HepG2 (cell line): ENCODE data around the gene VAPA. TPM values are rescaled to one million over a fixed set of nuclear protein-coding genes. Genes with fewer than 3 reads are reported as not detected.

Source experiments
- HDAC1 ChIP-seq: sonication (generic); formaldehyde crosslinking; IDR thresholded peaks from 2 replicates; pipeline ENCODE4 v1.5.1; 2020; ENCODE audit warnings: mild to moderate bottlenecking, missing genetic modification reagents
- HNRNPL ChIP-seq: fragments of 200-400 bp; formaldehyde crosslinking; IDR thresholded peaks from 2 replicates; pipeline ENCODE4 v1.6.1; 2017; ENCODE audit warnings: mild to moderate bottlenecking, low read depth, low read length
- JARID2 ChIP-seq: sonication (generic); formaldehyde crosslinking; IDR thresholded peaks from 2 replicates; pipeline ENCODE4 v1.8.1; 2023; ENCODE audit warnings: missing genetic modification reagents, inconsistent platforms; ENCODE audit not compliant: insufficient replicate concordance
- NCOR1 ChIP-seq: fragments of 200-600 bp; sonication (generic); IDR thresholded peaks from 2 replicates; pipeline ENCODE4 v1.7.0; 2017; ENCODE audit warnings: antibody characterized with exemption, low read length, borderline replicate concordance
- NR2F1 ChIP-seq, 2 experiments: fragments of 450-650 bp in 1 of 2; formaldehyde crosslinking in 1 of 2; IDR thresholded peaks; 2 replicates each; pipeline versions ENCODE4 v1.5.0 to v1.6.1; 2016 to 2020; ENCODE audit warnings: mild to moderate bottlenecking in 1 of 2, missing compliant biosample characterization in 1 of 2, missing genetic modification reagents in 1 of 2, moderate library complexity in 1 of 2
- TEAD3 ChIP-seq: optimal IDR thresholded peaks from 2 replicates; pipeline ENCODE3; 2016; ENCODE audit warnings: borderline replicate concordance
- ZKSCAN5 ChIP-seq: sonication (generic); formaldehyde crosslinking; IDR thresholded peaks from 2 replicates; pipeline ENCODE4 v1.5.1; 2020; ENCODE audit warnings: mild to moderate bottlenecking, missing genetic modification reagents
- ZNF3 ChIP-seq: IDR thresholded peaks from 2 replicates; pipeline ENCODE4 v1.7.0; 2017; ENCODE audit warnings: inconsistent platforms
- ZNF350 ChIP-seq: sonication (generic); formaldehyde crosslinking; IDR thresholded peaks from 2 replicates; pipeline ENCODE4 v1.4.0; 2020; ENCODE audit warnings: mild to moderate bottlenecking, low read depth, missing genetic modification reagents, borderline replicate concordance
- ZNF510 ChIP-seq: sonication (generic); formaldehyde crosslinking; IDR thresholded peaks from 2 replicates; pipeline ENCODE4 v1.4.0; 2020; ENCODE audit warnings: low read depth, mild to moderate bottlenecking, missing genetic modification reagents
- polyA plus RNA-seq, 8 experiments: library from polyadenylated mRNA; depleted of rRNA in 3 of 8; stranded (reverse) in 7 of 8; unstranded in 1 of 8; fragments of >200 nt; fragmentation: Illumina TruSeq in 4 of 8; extraction: Trizol in 4 of 8; gene quantifications; 2 replicates each; pipeline versions ENCODE4 v1.2.1 to v1.2.3, GENCODE V29; 2011 to 2016; ENCODE audit warnings: low read depth in 4 of 8, missing spikeins in 1 of 8, mixed read lengths in 1 of 8; ENCODE audit not compliant: insufficient read depth in 1 of 8
- total RNA-seq, 5 experiments: library from RNA; depleted of rRNA; stranded (reverse); fragments of >200 nt; fragmentation: Illumina TruSeq; extraction: Trizol; gene quantifications; 2 replicates each; pipeline ENCODE4 v1.2.3, GENCODE V29; 2016; ENCODE audit warnings: low read depth in 1 of 5
- TF ChIP-seq, protein P1 (sequence below): sonication (generic); formaldehyde crosslinking; IDR thresholded peaks from 2 replicates; pipeline ENCODE4 v1.8.1; 2023; ENCODE audit warnings: mild to moderate bottlenecking, inconsistent platforms, moderate library complexity, missing genetic modification reagents, borderline replicate concordance
- TF ChIP-seq, protein P2 (sequence below): sonication (generic); formaldehyde crosslinking; IDR thresholded peaks from 2 replicates; pipeline ENCODE4 v1.4.0; 2020; ENCODE audit warnings: missing genetic modification reagents
- TF ChIP-seq, protein P3 (sequence below): sonication (generic); formaldehyde crosslinking; IDR thresholded peaks from 2 replicates; pipeline ENCODE4 v1.4.0; 2020; ENCODE audit warnings: missing genetic modification reagents, borderline replicate concordance
- TF ChIP-seq, protein P4 (sequence below): sonication (generic); formaldehyde crosslinking; IDR thresholded peaks from 2 replicates; pipeline ENCODE4 v1.8.0; 2022; ENCODE audit warnings: mild to moderate bottlenecking, missing genetic modification reagents, borderline replicate concordance
- TF ChIP-seq, protein P5 (sequence below): sonication (generic); formaldehyde crosslinking; IDR thresholded peaks from 2 replicates; pipeline ENCODE4 v1.5.1; 2020; ENCODE audit warnings: mild to moderate bottlenecking, missing genetic modification reagents, moderate library complexity
- TF ChIP-seq, protein P6 (sequence below): conservative IDR thresholded peaks from 2 replicates; pipeline ENCODE4 v1.6.1; 2018; ENCODE audit warnings: missing genetic modification reagents

Gene VAPA
- total and polyA plus RNA-seq, 2 of the 13 experiments (the other 11 are each of a cell fraction or from before 2014, with no cell fraction given), result 167 to 294 TPM

DNA sequence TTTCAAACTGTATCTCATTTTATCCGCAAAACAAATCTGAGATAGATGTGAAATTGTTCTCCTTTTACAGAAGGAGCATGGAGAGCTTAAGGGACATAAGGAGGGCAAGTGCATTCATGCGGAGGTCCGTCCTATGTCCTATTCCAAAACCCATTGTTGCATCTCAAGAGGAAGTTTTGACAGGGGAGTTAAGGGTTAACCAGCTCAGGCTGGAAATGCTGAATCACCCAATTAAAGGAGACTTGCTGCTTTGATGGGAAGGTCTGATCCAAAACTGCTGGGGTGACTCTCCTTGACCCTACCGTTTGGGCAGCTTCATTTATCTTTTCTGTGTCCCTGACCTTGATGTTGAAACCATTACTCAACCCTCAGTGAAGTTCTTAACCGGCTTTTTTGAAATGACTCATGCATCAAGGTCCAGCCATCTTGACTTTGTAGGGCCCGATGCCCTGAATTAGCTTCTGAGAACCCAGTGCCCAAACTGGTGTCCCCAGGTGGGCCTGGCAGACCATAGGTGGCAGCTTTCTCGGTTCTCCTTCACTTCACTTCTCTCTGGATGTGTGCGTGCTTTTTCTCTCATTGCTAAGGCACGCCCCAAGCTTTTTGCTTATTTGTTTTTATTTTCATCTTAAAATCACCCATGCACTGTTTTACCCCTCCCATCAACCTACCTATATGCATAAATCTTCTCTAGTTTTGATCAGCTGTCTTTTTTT, 43.9 kb upstream of the VAPA start (continued):
- TF ChIP-seq ZNF350 (CRISPR knock-in tag) (0 out of 2 replicates have a peak, but pooled peaks have one; percentile 26), HDAC1 (CRISPR knock-in tag) (0 out of 2 replicates have a peak, but pooled peaks have one; percentile 46), ZNF510 (CRISPR knock-in tag) (0 out of 2 replicates have a peak, but pooled peaks have one; percentile 25), HNRNPL (no peak), TEAD3 (peak; percentile 73), NCOR1 (peak; percentile 82; the same call in 1 of the 2 replicates), ZKSCAN5 (CRISPR knock-in tag) (no peak), NR2F1 (CRISPR knock-in tag; IDR thresholded peaks at IDR 0.05) (peak; percentile 97), JARID2 (no peak), ZNF3 (CRISPR knock-in tag) (0 out of 2 replicates have a peak, but pooled peaks have one; percentile 24)
- TF ChIP-seq, protein P1, sequence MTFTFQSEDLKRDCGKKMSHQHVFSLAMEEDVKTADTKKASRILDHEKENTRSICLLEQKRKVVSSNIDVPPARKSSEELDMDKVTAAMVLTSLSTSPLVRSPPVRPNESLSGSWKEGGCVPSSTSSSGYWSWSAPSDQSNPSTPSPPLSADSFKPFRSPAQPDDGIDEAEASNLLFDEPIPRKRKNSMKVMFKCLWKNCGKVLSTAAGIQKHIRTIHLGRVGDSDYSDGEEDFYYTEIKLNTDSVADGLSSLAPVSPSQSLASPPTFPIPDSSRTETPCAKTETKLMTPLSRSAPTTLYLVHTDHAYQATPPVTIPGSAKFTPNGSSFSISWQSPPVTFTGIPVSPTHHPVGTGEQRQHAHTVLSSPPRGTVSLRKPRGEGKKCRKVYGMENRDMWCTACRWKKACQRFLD (CRISPR knock-in tag), result no peak
- TF ChIP-seq, protein P2, sequence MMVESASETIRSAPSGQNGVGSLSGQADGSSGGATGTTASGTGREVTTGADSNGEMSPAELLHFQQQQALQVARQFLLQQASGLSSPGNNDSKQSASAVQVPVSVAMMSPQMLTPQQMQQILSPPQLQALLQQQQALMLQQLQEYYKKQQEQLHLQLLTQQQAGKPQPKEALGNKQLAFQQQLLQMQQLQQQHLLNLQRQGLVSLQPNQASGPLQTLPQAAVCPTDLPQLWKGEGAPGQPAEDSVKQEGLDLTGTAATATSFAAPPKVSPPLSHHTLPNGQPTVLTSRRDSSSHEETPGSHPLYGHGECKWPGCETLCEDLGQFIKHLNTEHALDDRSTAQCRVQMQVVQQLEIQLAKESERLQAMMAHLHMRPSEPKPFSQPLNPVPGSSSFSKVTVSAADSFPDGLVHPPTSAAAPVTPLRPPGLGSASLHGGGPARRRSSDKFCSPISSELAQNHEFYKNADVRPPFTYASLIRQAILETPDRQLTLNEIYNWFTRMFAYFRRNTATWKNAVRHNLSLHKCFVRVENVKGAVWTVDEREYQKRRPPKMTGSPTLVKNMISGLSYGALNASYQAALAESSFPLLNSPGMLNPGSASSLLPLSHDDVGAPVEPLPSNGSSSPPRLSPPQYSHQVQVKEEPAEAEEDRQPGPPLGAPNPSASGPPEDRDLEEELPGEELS (CRISPR knock-in tag), result peak; percentile 69
- TF ChIP-seq, protein P3, sequence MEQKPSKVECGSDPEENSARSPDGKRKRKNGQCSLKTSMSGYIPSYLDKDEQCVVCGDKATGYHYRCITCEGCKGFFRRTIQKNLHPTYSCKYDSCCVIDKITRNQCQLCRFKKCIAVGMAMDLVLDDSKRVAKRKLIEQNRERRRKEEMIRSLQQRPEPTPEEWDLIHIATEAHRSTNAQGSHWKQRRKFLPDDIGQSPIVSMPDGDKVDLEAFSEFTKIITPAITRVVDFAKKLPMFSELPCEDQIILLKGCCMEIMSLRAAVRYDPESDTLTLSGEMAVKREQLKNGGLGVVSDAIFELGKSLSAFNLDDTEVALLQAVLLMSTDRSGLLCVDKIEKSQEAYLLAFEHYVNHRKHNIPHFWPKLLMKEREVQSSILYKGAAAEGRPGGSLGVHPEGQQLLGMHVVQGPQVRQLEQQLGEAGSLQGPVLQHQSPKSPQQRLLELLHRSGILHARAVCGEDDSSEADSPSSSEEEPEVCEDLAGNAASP, result peak; percentile 89
- TF ChIP-seq, protein P4, sequence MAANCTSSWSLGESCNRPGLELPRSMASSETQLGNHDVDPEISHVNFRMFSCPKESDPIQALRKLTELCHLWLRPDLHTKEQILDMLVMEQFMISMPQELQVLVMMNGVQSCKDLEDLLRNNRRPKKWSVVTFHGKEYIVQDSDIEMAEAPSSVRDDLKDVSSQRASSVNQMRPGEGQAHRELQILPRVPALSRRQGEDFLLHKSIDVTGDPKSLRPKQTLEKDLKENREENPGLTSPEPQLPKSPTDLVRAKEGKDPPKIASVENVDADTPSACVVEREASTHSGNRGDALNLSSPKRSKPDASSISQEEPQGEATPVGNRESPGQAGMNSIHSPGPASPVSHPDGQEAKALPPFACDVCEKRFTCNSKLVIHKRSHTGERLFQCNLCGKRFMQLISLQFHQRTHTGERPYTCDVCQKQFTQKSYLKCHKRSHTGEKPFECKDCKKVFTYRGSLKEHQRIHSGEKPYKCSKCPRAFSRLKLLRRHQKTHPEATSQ, result no peak
- TF ChIP-seq, protein P5, sequence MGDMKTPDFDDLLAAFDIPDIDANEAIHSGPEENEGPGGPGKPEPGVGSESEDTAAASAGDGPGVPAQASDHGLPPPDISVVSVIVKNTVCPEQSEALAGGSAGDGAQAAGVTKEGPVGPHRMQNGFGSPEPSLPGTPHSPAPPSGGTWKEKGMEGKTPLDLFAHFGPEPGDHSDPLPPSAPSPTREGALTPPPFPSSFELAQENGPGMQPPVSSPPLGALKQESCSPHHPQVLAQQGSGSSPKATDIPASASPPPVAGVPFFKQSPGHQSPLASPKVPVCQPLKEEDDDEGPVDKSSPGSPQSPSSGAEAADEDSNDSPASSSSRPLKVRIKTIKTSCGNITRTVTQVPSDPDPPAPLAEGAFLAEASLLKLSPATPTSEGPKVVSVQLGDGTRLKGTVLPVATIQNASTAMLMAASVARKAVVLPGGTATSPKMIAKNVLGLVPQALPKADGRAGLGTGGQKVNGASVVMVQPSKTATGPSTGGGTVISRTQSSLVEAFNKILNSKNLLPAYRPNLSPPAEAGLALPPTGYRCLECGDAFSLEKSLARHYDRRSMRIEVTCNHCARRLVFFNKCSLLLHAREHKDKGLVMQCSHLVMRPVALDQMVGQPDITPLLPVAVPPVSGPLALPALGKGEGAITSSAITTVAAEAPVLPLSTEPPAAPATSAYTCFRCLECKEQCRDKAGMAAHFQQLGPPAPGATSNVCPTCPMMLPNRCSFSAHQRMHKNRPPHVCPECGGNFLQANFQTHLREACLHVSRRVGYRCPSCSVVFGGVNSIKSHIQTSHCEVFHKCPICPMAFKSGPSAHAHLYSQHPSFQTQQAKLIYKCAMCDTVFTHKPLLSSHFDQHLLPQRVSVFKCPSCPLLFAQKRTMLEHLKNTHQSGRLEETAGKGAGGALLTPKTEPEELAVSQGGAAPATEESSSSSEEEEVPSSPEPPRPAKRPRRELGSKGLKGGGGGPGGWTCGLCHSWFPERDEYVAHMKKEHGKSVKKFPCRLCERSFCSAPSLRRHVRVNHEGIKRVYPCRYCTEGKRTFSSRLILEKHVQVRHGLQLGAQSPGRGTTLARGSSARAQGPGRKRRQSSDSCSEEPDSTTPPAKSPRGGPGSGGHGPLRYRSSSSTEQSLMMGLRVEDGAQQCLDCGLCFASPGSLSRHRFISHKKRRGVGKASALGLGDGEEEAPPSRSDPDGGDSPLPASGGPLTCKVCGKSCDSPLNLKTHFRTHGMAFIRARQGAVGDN (CRISPR knock-in tag), result no peak
- TF ChIP-seq, protein P6, sequence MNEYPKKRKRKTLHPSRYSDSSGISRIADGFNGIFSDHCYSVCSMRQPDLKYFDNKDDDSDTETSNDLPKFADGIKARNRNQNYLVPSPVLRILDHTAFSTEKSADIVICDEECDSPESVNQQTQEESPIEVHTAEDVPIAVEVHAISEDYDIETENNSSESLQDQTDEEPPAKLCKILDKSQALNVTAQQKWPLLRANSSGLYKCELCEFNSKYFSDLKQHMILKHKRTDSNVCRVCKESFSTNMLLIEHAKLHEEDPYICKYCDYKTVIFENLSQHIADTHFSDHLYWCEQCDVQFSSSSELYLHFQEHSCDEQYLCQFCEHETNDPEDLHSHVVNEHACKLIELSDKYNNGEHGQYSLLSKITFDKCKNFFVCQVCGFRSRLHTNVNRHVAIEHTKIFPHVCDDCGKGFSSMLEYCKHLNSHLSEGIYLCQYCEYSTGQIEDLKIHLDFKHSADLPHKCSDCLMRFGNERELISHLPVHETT, result peak; percentile 38; the same call in 1 of the 2 replicates
